Measurements from ENCODE around the gene DNAJC5. TPM values are rescaled to one million over a fixed set of nuclear protein-coding genes. Genes with fewer than 3 reads are reported as not detected.

The DNAJC5 gene
- polyA plus RNA-seq, 1 donor: 26.4 TPM

DNA sequence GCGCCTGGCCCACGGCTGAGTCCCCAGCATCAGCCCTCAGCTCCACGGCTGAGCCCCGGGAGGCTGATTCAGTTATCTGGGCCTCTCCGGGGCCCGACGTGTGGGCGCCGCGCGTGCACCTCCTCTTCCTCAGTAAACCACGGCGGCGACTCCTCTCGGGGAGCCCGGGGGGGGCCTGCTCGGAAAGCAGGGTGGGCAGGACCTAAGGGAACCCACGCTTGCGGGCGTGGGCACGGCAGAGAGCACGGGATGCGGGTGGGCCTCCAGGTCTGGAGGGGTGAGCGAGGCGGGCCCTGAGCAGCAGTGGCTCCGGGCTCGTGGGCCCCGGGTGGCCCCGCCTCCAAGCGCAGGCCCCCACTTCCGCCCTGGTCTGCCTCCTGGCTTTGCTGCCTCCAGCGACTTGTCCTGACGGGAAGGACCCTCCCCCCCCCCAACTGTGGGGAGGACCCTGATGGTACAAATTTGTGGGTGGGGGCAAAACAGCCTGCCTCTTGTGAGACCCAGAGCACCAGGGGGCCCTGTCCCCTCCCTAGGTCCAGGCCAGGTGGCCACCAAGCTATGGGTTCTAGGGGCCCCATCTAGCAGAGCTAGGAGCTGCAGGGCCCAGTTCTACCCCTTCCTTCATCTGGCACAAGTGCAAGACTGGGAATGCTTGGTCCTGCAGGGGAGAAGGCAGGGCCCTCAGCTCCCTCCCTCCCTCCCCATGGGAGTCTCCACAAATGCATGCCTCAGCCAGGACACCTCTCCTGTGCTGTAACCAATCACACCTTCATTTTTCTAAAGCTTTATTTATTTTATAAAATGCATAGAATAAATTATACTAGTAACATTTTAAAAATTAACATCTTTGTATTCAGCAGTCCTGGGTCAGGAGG, 44.4 kb downstream of the DNAJC5 start:
- DNase-seq: no peak

GRCh38 chr20:63940071-63940471, 45.1 kb downstream of the DNAJC5 start:
- DNase-seq: no peak

GRCh38 chr20:63940472-63941266, 45.7 kb downstream of the DNAJC5 start:
- no peak for DNase-seq

DNA sequence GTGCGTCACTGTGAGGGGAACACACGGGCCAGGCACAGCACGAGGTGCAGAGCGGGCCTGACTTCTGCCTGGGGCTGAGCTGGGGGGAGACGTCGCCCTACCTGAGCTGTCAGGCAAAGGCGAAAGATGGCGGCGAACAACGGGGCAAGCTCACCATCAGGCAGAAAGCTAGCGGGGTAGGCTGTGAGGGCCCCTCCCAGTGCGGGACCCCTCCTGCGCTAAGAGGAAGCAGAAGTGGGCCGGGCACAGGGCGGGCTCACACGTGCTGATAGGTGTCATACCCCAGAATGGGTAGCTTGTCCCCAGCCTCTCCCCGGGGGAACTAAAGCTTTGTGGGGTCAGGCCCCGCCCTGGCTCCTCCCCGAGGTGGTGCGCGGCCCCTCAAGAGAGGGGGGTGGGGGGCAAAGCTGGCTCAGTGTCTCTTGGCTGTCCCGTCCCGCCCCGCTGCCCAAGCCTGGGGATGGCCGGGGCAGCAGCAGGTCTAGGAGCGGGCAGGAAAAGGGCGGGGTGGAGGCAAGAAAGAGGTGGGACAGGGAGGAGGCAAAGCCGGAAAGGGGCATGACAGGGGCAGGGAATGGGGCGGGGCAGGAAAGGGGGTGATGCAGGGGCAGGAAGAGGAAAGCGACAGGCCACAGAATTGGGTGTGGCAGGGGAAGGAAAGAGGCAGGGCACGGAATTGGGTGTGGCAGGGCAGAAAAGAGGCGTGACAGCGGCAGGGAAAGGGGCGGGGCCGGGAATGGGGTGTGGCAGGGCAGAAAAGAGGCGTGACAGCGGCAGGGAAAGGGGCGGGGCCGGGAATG, 46.6 kb downstream of the DNAJC5 start:
- DNase-seq: no peak

GRCh38 chr20:63942250-63942951, 47.5 kb downstream of the DNAJC5 start:
- no peak for DNase-seq

DNA sequence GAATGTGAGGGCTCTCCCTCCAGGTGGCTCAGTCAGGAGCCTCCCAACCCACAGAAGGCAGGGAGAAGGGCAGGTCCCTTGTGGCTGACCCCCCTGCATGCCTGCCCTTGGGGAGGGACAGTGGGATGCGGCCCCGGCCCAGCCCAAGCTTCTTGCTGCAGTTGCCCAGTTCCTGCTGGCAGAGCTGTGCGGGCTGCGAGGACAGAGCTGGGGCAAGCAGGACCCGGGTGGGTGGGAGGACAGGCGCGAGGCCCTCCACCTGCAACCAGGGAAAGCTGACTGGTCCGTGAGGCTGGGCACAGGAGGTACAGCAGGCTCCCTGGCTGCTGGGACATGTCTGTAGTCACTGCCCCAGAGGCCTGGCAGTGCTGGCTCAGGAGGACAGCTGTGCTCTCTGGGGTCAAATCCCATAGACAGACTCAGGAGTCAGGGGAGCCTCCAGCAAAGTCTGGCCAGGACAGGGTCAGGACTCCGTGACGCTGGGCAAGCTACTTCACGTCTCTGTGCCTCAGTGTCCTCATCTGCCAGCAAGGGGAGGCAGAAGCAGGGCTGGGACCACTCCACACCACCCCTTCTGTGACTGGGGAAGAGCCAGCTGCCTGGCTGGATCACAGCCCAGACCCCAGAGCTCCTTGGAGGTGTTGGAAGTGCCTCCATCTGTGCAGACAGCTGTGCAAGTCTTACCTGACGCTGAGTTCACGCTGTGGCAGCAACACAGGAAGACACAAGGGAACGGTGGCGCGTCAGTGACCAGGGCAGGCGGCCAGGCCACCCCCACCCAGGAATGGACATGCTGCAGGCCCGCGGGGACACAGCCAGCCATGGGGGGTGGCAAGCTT, 48.3 kb downstream of the DNAJC5 start:
- DNase-seq: no peak

GRCh38 chr20:63943808-63944077, 48.8 kb downstream of the DNAJC5 start:
- no peak for DNase-seq

GRCh38 chr20:63944078-63944941, 49.4 kb downstream of the DNAJC5 start:
- no peak for DNase-seq

GRCh38 chr20:63945031-63945658, 50.2 kb downstream of the DNAJC5 start:
- no peak for DNase-seq

- DNase-seq: no peak
Measured at GRCh38 chr20:63945921-63946920, 51.3 kb downstream of the DNAJC5 start.

DNA sequence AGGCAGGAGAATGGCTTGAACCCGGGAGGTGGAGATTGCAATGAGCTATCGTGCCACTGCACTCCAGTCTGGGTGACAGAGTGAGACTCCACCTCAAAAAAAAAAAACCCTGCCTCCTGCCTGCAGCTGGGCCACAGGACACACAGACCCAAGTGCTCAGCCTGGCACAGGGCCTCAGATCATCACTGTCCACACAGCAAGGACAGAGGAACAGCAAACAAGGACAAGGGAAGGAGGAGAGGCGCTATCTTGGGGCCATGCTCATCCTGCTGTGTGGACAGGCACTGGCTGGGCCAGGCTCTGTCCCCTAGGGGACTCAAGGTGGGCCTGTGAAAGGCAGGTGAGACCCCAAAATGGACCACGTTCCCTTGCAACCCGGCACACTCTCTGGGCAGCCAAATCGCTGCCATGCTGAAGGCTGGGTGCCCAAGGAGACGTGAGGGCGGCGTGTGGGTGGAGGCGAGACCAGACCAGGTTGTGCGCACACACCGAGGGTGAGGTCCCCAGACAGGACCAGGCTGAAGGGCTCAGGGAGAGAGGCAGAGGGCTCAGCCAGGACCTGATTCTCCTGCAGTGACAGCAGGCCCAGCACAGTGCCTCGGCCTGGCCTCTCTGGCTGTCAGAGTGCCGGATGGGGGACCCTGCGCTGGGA, 52.2 kb downstream of the DNAJC5 start:
- no peak for DNase-seq

GRCh38 chr20:63947638-63948456, 52.9 kb downstream of the DNAJC5 start:
- no peak for DNase-seq

DNA sequence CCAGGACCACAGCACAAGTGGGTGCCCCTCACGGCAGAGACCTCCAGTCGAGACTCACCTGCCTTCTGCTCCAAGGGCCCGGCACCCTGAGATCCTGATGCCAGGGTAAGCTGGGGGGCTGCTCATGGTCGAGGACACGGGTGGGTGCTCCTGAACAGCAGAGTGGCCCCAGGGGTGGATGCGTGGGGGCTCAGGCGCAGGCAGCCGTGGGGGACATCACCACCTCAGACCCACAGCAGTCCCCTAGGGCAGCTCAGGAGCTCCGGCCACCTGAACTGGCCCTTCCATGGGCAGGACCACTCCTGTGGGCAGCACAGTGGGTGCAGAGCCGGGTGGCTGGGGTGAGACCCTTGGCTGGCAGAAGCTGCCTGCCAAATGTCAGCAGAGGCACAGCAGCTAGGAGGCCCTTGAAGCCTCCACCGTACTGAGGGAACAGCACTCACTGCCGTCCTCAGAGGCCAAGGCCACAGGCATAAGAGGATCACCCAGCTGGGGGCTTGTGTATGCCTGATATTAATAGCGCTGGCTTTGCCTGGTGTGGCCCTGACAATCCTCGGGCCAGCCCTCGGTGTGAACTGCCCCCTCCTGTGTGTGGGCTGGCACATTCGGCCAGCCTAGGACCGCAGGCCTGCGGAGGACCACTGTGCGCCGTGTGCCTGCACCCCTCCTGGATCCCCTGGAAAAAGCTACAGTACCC, 55.9 kb downstream of the DNAJC5 start:
- no peak for DNase-seq

GRCh38 chr20:63951398-63952209, 56.7 kb downstream of the DNAJC5 start:
- no peak for DNase-seq

- no peak for DNase-seq
Measured at GRCh38 chr20:63952210-63952535, 57.2 kb downstream of the DNAJC5 start.

Measured in left kidney (tissue), 2 donors.